ENCODE data around the gene TMEM217.

The TMEM217 gene

GRCh38 chr6:37209461-37210205 lies 48.3 kb downstream of the TMEM217 start:
- DNase-seq (ENCODE audit: insufficient read length, low spot score) (no peak), FAIRE-seq (no peak)
- TF ChIP-seq TAF1 (IDR thresholded peaks at IDR 0.05; ENCODE audit: low read depth, low read length) (no peak), PAX5 (IDR thresholded peaks at IDR 0.05; ENCODE audit: insufficient read depth, low read length, severe bottlenecking) (no peak), POU2F2 (IDR thresholded peaks at IDR 0.05; ENCODE audit: low read depth, low read length) (no peak), SPI1 (IDR thresholded peaks at IDR 0.05; ENCODE audit: low read depth, low read length) (no peak), POLR2AphosphoS5 (IDR thresholded peaks at IDR 0.05; ENCODE audit: low read depth, low read length) (no peak), POLR2A (IDR thresholded peaks at IDR 0.05; ENCODE audit: low read depth, low read length) (no peak)

- no peak for DNase-seq (ENCODE audit: insufficient read length, low spot score)
- TF ChIP-seq POLR2AphosphoS5 (IDR thresholded peaks at IDR 0.05; ENCODE audit: low read depth, low read length) (no peak), POU2F2 (IDR thresholded peaks at IDR 0.05; ENCODE audit: low read depth, low read length) (no peak), SPI1 (IDR thresholded peaks at IDR 0.05; ENCODE audit: low read depth, low read length) (no peak), PAX5 (IDR thresholded peaks at IDR 0.05; ENCODE audit: insufficient read depth, low read length, severe bottlenecking) (no peak), POLR2A (IDR thresholded peaks at IDR 0.05; ENCODE audit: low read depth, low read length) (no peak), TAF1 (IDR thresholded peaks at IDR 0.05; ENCODE audit: low read depth, low read length) (no peak)
- no peak for FAIRE-seq
Measured at GRCh38 chr6:37208793-37209192, 49.2 kb downstream of the TMEM217 start.

GRCh38 chr6:37207903-37208456 lies 50.0 kb downstream of the TMEM217 start:
- FAIRE-seq (peak; percentile 70), DNase-seq (ENCODE audit: insufficient read length, low spot score) (peak; percentile 50)
- TF ChIP-seq POLR2A (IDR thresholded peaks at IDR 0.05; ENCODE audit: low read depth, low read length): no peak
- no peak for TF ChIP-seq POU2F2 (IDR thresholded peaks at IDR 0.05; ENCODE audit: low read depth, low read length)
- TF ChIP-seq PAX5 (IDR thresholded peaks at IDR 0.05; ENCODE audit: insufficient read depth, low read length, severe bottlenecking): no peak
- no peak for TF ChIP-seq TAF1 (IDR thresholded peaks at IDR 0.05; ENCODE audit: low read depth, low read length)
- no peak for TF ChIP-seq SPI1 (IDR thresholded peaks at IDR 0.05; ENCODE audit: low read depth, low read length)
- TF ChIP-seq POLR2AphosphoS5 (IDR thresholded peaks at IDR 0.05; ENCODE audit: low read depth, low read length): no peak

GRCh38 chr6:37206622-37207021 lies 51.3 kb downstream of the TMEM217 start:
- no peak for DNase-seq (ENCODE audit: insufficient read length, low spot score)
- TF ChIP-seq SPI1 (IDR thresholded peaks at IDR 0.05; ENCODE audit: low read depth, low read length) (no peak), TAF1 (IDR thresholded peaks at IDR 0.05; ENCODE audit: low read depth, low read length) (no peak), PAX5 (IDR thresholded peaks at IDR 0.05; ENCODE audit: insufficient read depth, low read length, severe bottlenecking) (no peak), POU2F2 (IDR thresholded peaks at IDR 0.05; ENCODE audit: low read depth, low read length) (no peak), POLR2AphosphoS5 (IDR thresholded peaks at IDR 0.05; ENCODE audit: low read depth, low read length) (no peak), POLR2A (IDR thresholded peaks at IDR 0.05; ENCODE audit: low read depth, low read length) (no peak)
- no peak for FAIRE-seq

GRCh38 chr6:37205997-37206340 lies 52.0 kb downstream of the TMEM217 start:
- no peak for TF ChIP-seq POLR2AphosphoS5 (IDR thresholded peaks at IDR 0.05; ENCODE audit: low read depth, low read length)
- no peak for TF ChIP-seq POU2F2 (IDR thresholded peaks at IDR 0.05; ENCODE audit: low read depth, low read length)
- DNase-seq (ENCODE audit: insufficient read length, low spot score) (no peak), FAIRE-seq (no peak)

GRCh38 chr6:37205175-37205996 lies 52.6 kb downstream of the TMEM217 start:
- TF ChIP-seq TAF1 (IDR thresholded peaks at IDR 0.05; ENCODE audit: low read depth, low read length) (no peak), PAX5 (IDR thresholded peaks at IDR 0.05; ENCODE audit: insufficient read depth, low read length, severe bottlenecking) (no peak), POLR2A (IDR thresholded peaks at IDR 0.05; ENCODE audit: low read depth, low read length) (no peak), POLR2AphosphoS5 (IDR thresholded peaks at IDR 0.05; ENCODE audit: low read depth, low read length) (no peak), POU2F2 (IDR thresholded peaks at IDR 0.05; ENCODE audit: low read depth, low read length) (no peak), SPI1 (IDR thresholded peaks at IDR 0.05; ENCODE audit: low read depth, low read length) (no peak)
- DNase-seq (ENCODE audit: insufficient read length, low spot score): no peak
- no peak for FAIRE-seq

- FAIRE-seq: peak; percentile 72
- no peak for DNase-seq (ENCODE audit: insufficient read length, low spot score)
- TF ChIP-seq PAX5 (IDR thresholded peaks at IDR 0.05; ENCODE audit: insufficient read depth, low read length, severe bottlenecking) (no peak), POU2F2 (IDR thresholded peaks at IDR 0.05; ENCODE audit: low read depth, low read length) (no peak), POLR2AphosphoS5 (IDR thresholded peaks at IDR 0.05; ENCODE audit: low read depth, low read length) (no peak), TAF1 (IDR thresholded peaks at IDR 0.05; ENCODE audit: low read depth, low read length) (no peak), SPI1 (IDR thresholded peaks at IDR 0.05; ENCODE audit: low read depth, low read length) (no peak), POLR2A (IDR thresholded peaks at IDR 0.05; ENCODE audit: low read depth, low read length) (no peak)
Measured at GRCh38 chr6:37204014-37204751, 53.8 kb downstream of the TMEM217 start.

GRCh38 chr6:37202788-37203491 lies 55.0 kb downstream of the TMEM217 start:
- no peak for TF ChIP-seq POU2F2 (IDR thresholded peaks at IDR 0.05; ENCODE audit: low read depth, low read length)
- TF ChIP-seq SPI1 (IDR thresholded peaks at IDR 0.05; ENCODE audit: low read depth, low read length): no peak
- TF ChIP-seq POLR2AphosphoS5 (IDR thresholded peaks at IDR 0.05; ENCODE audit: low read depth, low read length): no peak
- no peak for TF ChIP-seq PAX5 (IDR thresholded peaks at IDR 0.05; ENCODE audit: insufficient read depth, low read length, severe bottlenecking)
- no peak for TF ChIP-seq POLR2A (IDR thresholded peaks at IDR 0.05; ENCODE audit: low read depth, low read length)
- no peak for TF ChIP-seq TAF1 (IDR thresholded peaks at IDR 0.05; ENCODE audit: low read depth, low read length)
- FAIRE-seq (no peak), DNase-seq (ENCODE audit: insufficient read length, low spot score) (no peak)

Data from GM12891 (cell line).